A549 treated with GW870086 at 1 μM for 4 hours (cell line): ENCODE results near the gene DBH. TPM values are rescaled to one million over a fixed set of nuclear protein-coding genes. Genes with fewer than 3 reads are reported as not detected.

ENCODE experiments used
- total RNA-seq: library from RNA; stranded (reverse); fragments of 200-300 nt; extraction: Qiagen RNA extraction; gene quantifications from 5 replicates; pipeline ENCODE4 v1.2.3, GENCODE V29; 2022; ENCODE audit warnings: low read depth

Gene DBH
- total RNA-seq = not detected in 5 replicates

GRCh38 chr9:133635533-133636531, at the start of gene DBH:
DBH (plus strand) TSS chr9:133636363; CDS start chr9:133636372, 9 bp downstream.

GRCh38 chr9:133609311-133610098, 26.7 kb upstream of the DBH start, which contains the start of gene FAM163B:
FAM163B (minus strand) TSS chr9:133609389; CDS start chr9:133580223, 29,166 bp downstream.

Other genes with a start within 250 kb of the DBH start
- 29.9 to 37.9 TPM (median 32.5 TPM) in 5 replicates for gene REXO4, start 218.4 kb upstream of the DBH start, total RNA-seq
- gene ADAMTS13, start 214.0 kb upstream of the DBH start, total RNA-seq = 0.37 to 1.1 TPM (median 0.52 TPM) in 5 replicates
- gene CACFD1, start 176.4 kb upstream of the DBH start, total RNA-seq = 3.0 to 4.5 TPM (median 4.3 TPM) in 5 replicates
- 13.5 to 21.5 TPM (median 19.5 TPM) in 5 replicates for gene SLC2A6, start 157.3 kb upstream of the DBH start, total RNA-seq
- not detected in 5 replicates for gene MYMK, start 111.4 kb upstream of the DBH start, total RNA-seq
- 0.03 TPM in 1 of 5 replicates, not detected in the others for gene ADAMTSL2, start 101.7 kb upstream of the DBH start, total RNA-seq
- not detected in 5 replicates for gene FAM163B, start 27.0 kb upstream of the DBH start, total RNA-seq
- 0.05 to 0.14 TPM (median 0.06 TPM) in 3 of 5 replicates, not detected in the others for gene SARDH, start 102.0 kb downstream of the DBH start, total RNA-seq